T-helper 22 cell (primary cell): ENCODE data around the gene CD247.

ENCODE experiments used
- DNase-seq: peaks from one replicate; pipeline ENCODE4 v3.0.0-alpha.2; 2020; ENCODE audit warnings: low read depth

CD247 gene

GRCh38 chr1:167512046-167512654, 6.2 kb downstream of the CD247 start:
- DNase-seq = no peak

GRCh38 chr1:167511374-167511986, 6.8 kb downstream of the CD247 start:
- DNase-seq = no peak

GRCh38 chr1:167510881-167511280, 7.4 kb downstream of the CD247 start:
- no peak for DNase-seq

GRCh38 chr1:167510244-167510643, 8.1 kb downstream of the CD247 start:
- DNase-seq = no peak

- no peak for DNase-seq
Observed at GRCh38 chr1:167509587-167509986, 8.7 kb downstream of the CD247 start.

- no peak for DNase-seq
Observed at GRCh38 chr1:167507719-167508118, 10.6 kb downstream of the CD247 start.

GRCh38 chr1:167504467-167504827, 13.9 kb downstream of the CD247 start:
- DNase-seq = no peak

GRCh38 chr1:167503626-167504466, 14.5 kb downstream of the CD247 start:
- no peak for DNase-seq

GRCh38 chr1:167502719-167503462, 15.4 kb downstream of the CD247 start:
- DNase-seq = no peak

- no peak for DNase-seq
Observed at GRCh38 chr1:167502192-167502551, 16.2 kb downstream of the CD247 start.

- no peak for DNase-seq
Observed at GRCh38 chr1:167501515-167502191, 16.7 kb downstream of the CD247 start.

GRCh38 chr1:167500283-167500860, 18.0 kb downstream of the CD247 start:
- no peak for DNase-seq

GRCh38 chr1:167499664-167500101, 18.6 kb downstream of the CD247 start:
- DNase-seq = no peak

GRCh38 chr1:167499106-167499505, 19.2 kb downstream of the CD247 start:
- DNase-seq = no peak

- DNase-seq = no peak
Observed at GRCh38 chr1:167496797-167497619, 21.3 kb downstream of the CD247 start.

- no peak for DNase-seq
Observed at GRCh38 chr1:167493372-167493771, 25.0 kb downstream of the CD247 start.

- DNase-seq = no peak
Observed at GRCh38 chr1:167492481-167492910, 25.8 kb downstream of the CD247 start.

GRCh38 chr1:167491586-167492461, 26.5 kb downstream of the CD247 start:
- no peak for DNase-seq

- DNase-seq = no peak
Observed at GRCh38 chr1:167490765-167491164, 27.6 kb downstream of the CD247 start.
